ENCODE results near the gene THBS3. TPM values are rescaled to one million over a fixed set of nuclear protein-coding genes. Genes with fewer than 3 reads are reported as not detected.
"Not testable (repeated sequence)": the region's sequence is repeated elsewhere in the genome, so short reads cannot be mapped to it uniquely, and the experiment has no call there.

THBS3 gene
- polyA plus RNA-seq, 1 donor: 39.6 TPM

DNA sequence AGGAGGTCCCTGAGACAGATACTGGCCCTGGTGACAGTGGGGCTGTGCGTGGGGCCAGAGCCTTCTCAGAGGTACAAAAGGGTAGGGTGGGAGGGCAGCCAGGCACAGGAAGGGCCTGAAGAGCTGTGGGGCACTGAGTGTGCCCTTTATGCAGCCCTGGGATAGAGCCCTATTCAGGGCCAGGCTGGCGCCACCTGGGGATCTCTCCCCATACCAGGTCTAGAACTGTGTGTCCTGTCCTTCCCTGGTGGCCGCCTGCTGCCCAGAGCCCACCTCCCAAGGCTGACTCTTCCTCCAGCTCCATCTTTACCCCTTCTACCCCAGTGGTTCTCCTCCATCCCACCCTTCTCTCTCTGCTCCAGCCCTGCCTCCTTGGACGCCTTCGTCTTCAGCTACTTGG is 25.8 kb upstream of the THBS3 start:
- DNase-seq: not testable (repeated sequence)

DNA sequence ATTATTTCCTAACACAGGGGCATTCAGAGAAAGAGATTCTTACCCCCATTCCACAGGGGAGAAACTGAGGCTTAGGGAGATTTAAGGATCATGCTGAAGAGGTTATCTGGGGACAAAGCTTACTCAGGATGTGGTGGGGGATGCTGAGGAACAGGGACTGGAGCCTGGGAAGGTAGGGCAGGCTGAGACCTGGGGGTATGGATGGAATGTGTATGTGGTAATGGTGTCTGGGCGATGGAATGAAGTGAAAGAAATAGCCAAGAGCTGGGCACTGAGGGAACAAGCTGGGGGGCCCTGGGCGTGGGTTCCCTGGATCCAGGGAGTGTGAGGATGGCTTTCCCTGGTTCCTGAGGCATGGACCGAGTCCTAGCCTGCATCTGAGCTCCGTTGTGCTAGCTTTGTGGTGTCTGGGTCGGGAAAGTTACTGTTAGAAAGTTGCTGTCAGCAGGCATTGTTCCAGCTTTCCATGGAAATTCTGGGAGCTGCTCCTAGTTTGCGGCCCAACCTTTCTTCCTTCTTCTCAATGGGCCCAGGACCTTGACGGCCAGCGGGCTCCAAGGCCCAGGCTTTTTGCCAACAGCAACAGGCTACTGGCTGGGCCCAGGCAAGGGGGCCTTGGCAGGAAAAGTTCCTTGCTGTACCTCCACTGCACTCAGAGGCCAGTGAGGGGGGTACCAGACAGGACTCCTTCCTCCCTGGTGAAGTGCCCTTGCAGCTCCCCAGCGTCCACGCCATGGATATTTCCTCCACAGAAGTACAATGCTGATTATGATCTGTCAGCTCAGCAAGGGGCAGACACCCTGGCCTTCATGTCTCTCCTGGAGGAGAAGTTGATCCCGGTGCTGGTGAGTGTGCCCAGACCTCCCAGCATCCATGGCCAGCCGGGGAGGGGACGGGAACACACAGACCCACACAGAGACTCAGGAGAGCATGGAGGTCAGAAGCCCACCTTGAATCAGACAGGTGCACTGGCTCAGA is 24.6 kb upstream of the THBS3 start:
- peak; percentile 91 for DNase-seq

DNA sequence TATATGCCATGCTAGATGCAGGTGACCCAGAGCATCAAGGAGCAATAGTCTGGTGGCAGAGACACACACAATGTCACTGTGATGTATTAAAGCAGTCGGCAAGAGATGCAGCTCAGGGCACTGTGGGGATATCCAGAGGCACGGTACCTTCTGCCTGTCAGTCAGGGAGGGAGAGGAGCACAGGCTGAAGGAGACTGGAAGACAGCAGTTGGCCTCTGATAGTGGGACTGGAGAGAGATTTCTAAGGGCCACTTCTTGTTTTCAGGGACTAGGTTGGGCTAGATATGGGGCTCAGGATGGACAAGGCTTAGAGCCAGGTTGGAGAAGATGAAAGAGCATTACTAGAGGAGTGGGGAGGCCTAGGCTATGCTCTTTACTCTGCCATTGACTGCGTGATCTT is 23.6 kb upstream of the THBS3 start:
- not testable (repeated sequence) for DNase-seq

DNA sequence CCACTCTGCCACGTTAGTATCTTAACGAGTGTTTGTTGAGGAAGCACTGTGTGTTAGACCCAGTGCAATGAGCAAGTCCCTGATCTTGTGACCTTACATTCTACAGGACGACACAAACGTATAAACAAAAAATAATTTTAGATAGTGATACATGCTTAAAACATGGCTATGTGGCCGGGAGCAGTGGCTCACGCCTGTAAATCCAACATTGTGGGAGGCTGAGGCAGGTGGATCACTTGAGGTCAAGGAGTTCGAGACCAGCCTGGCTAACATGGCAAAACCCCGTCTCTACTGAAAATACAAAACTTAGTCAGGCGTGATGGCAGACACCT is 20.4 kb upstream of the THBS3 start:
- DNase-seq: no peak

DNA sequence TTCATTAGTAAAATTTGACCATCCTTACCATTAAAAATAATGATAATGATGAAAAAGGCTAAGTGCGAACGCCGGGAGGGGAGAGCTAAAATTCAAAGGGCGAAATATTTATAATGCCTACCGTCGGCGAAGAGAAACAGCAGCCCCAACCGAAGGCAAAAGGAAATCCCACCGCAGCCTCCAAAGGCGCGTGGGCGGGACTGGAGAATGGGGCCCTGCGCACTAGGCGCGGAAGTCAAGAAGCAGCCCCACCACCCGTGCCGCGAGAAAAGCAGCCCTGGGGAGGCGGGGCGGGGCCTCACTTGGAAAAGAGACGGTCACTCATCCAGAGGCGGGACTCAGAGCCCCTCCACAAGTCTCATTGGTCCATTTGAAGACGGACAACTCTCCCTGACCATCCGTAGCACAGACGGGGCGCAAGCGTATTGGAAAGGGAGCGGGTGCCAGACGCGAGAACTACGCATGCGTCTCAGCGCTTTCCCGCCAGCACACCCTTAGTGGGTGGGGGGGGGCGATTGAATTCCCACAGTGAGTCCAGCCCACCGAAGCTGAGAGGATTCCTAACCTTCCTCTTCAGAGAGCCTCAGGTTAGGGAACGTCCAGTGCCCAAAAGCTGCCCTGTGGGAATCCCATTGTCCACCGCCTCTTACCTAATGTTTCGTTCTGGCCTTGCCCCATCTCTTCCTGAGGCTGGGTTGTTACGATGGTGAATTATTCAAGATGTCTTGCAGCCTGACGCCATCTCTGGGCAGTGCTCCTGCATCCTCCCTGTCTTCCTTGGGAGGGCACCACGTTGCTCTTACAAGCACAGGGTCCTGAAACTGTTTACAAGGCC is 19.8 kb upstream of the THBS3 start:
- peak; percentile 99 for DNase-seq

DNA sequence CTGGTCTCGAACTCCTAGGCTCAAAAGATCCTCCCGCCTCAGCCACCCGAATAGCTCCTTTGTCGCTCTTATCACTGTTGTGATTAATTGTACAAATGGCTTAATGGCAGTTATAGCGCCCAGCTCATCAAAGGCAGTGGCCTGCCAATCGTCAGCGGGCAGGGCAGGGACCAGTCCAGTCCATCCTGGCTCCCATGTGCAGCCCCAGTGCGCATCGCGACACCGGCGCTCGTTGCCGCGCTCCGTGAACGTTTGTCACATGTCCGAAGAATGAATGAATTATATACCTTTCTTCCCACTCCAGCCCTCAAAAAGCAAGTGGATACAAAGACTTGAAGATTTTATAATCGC is 19.2 kb upstream of the THBS3 start:
- DNase-seq: peak; percentile 41

DNA sequence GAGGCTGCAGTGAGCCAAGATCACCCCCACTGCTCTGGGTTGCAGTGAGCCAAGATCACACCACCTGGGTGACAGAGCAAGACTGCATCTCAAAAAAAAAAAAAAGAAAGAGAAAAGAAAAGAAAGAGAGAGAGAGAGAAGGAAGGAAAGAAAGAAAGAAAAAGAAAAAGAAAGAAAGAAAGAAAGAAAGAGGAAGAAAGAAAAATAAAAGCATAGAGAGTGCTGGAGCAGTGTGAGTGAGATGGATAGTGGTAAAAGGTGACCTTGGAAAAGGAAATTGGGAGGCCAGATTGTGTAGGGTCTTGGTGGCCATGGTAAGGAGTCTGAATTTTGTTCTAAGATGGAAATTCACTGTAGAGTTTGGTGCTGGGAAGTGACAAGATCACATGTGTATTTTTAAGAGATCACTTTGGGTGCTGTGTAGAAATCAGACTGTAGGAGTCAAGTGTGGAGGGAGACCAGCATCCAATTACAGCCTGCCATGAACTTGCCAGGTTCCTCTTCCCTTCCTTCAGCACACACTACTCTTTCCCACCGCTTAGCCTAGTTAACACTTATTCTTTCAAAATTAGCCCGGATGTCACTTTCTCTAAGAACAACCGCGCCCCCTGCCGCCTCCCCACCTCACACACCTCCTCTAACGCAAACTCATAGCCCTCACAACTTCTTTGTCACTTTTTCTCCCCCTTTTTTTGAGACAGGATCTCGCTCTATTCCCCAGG is 18.7 kb upstream of the THBS3 start:
- DNase-seq: peak; percentile 77

DNA sequence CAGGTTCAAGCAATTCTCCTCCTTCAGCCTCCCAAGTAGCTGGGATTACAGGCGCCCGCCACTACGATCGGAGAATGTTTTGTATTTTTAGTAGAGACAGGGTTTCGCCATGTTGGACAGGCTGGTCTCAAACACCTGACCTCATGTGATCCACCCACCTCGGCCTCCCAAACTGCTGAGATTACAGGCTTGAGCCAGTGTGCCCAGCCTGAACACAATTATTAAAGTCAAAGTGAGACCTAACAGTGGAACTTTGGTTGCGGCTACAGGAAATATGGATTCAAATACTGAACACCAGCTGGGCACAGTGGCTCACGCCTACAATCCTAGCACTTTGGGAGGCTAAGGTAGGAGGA is 17.7 kb upstream of the THBS3 start:
- DNase-seq: not testable (repeated sequence)

DNA sequence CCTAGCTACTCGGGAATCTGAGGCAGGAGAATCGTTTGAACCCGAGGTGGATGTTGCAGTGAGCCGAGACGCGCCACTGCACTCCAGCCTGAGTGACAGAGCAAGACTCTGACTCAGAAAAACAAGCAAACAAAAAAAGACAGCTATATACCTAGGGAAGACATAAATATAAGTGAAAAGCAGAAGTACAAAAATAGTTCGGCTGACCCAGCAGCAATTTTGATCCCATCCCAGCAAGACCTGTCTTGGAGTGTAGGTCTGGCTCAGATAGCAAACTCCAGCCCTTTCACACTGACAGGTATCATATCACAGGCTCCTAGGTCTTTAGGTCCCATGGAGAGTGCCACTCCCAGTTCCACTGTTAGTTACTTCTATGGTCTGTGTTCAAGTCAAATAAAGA is 15.3 kb upstream of the THBS3 start:
- no peak for DNase-seq

DNA sequence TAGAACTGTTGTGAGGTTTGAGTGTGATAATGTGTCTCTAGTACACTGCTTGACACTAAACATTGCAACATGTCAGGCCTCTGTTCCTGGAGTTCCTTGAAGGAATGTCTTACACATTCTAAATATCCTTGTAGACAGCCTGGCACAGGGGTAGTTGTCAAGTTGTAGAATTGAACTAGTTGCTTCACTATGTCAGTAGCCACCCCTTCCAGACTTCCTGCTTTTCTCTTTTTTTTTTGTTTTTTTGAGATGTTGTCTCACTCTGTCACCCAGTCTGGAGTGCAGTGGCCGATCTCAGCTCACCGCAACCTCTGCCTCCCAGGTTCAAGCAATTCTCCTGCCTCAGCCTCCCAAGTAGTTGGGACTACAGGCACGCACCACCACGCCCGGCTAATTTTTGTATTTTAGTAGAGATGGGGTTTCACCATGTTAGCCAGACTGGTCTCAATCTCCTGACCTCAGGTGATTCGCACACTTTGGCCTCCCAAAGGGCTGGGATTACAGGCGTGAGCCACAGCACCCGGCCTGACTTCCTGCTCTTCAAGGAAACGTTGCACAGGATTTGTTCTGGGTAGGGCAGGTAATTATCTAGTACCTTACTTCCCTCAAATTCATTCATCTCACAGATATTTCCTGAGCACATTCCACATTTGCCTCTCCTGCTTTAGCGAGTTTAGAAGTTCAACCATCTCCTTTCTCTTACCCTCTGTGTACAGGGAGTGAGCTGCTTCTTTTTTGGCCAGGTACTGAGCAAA is 12.7 kb upstream of the THBS3 start:
- DNase-seq: not testable (repeated sequence)

DNA sequence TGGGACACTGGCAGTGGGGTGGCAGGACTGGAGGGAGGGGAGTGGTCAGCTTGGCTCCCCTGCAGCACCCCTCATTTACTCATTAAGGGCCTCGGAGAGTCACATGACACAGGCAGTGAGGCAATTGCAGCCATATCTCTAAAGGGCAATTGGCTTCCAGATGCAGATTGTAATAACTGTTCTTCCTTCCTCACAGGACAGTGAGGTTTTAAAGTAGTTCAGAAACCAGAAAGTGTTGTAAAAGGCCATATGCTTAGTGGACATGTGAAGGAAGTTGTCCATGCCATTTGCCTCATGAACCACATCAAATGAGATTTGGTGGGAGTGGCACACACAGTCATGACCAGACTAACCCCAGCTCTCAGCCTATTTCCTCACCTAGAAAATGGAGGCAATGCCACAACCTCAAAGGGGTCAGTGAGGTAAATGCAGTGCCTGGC is 11.9 kb upstream of the THBS3 start:
- no peak for DNase-seq

DNA sequence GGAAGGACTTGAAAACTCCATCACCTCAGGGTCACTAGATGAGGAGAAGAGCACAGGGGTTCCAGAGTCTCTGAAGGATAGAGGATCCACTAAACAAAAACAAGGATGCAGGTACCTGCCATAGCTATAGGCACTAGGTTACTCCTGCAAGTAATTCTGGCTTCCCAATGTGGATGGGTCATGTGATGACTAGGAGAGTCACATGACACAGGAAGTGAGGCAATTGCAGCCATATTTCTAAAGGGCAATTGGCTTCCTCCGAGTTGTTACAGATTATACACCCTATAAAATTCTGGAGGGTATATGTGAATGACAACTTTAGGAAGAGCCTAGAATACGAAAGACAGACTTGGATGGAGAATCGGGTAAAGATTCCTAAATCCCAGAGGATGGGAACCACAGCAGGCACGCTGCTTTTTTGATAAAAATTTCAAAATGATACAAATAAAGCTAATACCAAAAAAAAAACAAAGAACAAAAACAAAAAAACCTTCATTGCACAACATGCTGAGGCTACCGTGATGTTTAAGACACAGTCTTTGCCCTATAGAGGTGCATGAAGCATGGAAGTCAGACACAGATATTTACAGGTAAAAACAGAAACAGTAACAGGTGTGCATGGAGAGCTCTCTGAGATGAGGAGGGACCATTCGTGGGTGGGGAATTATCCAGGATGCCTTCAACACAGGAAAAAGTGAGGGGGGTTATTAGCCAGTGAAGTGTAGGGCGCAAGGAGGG is 11.3 kb upstream of the THBS3 start:
- DNase-seq: no peak

DNA sequence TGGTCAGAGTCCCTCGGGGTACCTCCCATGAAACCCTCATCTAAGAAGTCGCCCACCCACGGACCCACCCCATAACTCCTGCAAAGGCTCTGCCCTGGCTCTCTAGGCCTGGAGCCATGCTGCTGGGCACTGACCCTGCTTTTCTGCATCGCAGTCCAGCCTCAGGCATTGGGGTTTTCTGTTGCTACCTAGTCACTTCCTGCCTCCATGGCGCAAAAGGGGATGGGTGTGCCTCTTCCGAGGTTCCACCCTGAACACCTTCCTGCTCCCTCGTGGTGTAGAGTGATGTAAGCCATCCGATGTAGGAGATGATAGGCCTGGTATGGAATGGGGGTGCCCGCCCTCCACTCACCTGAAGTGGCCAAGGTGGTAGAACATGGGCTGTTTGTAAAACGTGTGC is 7.0 kb upstream of the THBS3 start:
- not testable (repeated sequence) for DNase-seq

DNA sequence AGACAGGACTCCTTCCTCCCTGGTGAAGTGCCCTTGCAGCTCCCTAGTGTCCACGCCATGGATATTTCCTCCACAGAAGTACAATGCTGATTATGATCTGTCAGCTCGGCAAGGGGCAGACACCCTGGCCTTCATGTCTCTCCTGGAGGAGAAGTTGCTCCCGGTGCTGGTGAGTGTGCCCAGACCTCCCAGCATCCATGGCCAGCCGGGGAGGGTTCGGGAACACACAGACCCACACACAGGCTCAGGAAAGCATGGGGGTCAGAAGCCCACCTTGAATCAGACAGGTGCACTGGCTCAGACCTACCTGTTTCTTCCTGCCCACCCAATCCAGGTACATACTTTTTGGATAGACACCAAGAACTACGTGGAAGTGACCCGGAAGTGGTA is 4.3 kb upstream of the THBS3 start:
- not testable (repeated sequence) for DNase-seq

DNA sequence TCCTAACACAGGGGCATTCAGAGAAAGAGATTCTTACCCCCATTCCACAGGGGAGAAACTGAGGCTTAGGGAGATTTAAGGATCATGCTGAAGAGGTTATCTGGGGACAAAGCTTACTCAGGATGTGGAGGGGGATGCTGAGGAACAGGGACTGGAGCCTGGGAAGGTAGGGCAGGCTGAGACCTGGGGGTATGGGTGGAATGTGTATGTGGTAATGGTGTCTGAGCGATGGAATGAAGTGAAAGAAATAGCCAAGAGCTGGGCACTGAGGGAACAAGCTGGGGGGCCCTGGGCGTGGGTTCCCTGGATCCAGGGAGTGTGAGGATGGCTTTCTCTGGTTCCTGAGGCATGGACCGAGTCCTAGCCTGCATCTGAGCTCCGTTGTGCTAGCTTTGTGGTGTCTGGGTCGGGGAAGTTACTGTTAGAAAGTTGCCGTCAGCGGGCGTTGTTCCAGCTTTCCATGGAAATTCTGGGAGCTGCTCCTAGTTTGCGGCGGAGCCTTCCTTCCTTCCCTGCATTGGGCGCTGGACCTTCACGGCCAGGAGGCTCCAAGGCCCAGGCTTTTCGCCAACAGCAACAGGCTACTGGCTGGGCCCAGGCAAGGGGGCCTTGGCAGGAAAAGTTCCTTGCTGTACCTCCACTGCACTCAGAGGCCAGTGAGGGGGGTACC is 3.8 kb upstream of the THBS3 start:
- peak; percentile 83 for DNase-seq

DNA sequence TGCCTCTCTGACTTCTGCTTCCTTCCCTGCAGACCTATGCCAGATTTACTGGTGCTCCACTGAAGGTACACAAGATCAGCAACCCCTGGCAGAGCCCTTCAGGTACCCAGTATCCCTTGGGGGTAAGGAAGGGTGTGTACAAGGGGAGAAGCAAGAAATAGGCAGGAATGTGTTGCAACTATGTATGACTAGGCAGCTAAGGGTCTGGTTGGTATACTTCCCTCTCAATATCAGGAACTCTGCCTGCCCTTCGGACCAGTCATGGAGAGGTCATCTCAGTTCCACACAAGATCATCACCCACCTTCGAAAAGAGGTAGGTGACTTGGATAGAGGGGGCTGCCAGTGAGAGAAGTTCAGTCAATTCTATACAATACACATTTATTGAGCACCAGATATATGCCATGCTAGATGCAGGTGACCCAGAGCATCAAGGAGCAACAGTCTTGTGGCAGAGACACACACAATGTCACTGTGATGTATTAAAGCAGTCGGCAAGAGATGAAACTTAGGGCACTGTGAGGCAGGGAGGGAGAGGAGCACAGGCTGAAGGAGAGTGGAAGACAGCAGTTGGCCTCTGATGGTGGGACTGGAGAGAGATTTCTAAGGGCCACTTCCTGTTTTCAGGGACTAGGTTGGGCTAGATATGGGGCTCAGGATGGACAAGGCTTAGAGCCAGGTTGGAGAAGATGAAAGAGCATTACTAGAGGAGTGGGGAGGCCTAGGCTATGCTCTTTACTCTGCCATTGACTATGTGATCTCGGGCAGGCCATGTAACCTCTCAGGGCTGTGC is 2.8 kb upstream of the THBS3 start:
- no peak for DNase-seq

DNA sequence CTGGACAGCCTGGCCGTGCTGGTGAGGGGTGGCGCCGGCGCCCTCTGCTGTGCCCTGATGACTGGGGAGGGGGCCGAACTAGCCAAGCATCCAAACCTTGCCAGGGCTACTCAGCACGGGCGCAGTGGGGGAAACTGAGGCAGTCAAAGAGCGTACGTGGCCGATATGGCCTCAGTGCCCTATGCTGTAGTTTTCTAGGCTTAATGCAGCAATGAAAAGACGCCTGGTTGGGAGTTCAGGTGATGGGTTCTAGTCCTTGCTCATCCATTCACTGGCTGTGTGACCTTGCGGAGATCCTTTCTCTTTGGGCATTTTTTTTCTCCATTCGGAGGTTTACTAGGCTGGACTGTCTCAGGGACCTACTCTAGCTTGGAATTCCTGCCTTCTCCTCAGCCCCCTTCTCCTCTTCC is 1.6 kb upstream of the THBS3 start:
- DNase-seq: no peak

DNA sequence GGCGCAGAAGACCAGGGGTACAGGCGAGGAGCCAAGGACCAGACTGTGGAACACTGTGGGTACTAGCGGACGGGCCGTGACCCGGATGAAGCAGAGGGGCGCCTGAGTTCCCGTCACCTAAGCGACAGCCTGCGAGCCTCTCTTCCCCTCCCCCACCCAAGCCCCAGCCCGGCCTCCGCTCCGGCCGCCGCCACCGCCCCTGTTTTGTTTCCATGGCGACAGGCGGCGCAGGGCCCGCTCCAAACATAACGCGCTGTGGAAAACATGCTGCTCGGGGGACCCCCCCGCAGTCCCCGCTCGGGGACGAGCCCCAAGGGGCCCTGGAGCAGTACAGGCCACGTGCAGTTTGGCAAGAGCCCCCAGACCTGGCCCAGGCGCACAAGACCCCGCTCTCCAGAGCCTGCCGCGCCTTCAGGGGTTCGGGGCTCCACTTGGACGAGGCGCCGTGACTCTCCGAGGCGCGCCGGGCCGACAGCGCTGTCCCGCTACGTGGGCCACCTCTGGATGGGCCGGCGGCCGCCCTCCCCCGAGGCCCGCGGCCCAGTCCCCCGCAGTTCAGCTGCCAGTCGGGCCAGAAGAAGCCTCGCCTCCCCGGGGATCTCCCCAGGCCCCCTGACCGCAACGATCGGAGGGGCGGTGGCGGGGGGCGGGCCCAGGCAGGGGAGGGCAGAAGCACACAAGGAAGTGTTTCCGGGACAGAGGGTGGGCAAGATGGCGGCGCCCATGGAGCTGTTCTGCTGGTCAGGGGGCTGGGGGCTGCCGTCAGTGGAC is 1.0 kb upstream of the THBS3 start, which contains the start of gene MTX1:
Gene MTX1 (plus strand): TSS at position 155 of the 771 bp plus-strand sequence. CDS start 110 bp downstream, at position 265.
- DNase-seq: peak; percentile 95

All from hindlimb muscle (tissue), 1 donor.